CD1c-positive myeloid dendritic cell (primary cell): Measurements from ENCODE around the gene CNTFR.
"Not testable (repeated sequence)": the region's sequence is repeated elsewhere in the genome, so short reads cannot be mapped to it uniquely, and the experiment has no call there.

ENCODE experiments used
- DNase-seq: peaks from one replicate; pipeline ENCODE4 v3.0.0-alpha.2; 2016; ENCODE audit errors: extremely low spot score

Gene CNTFR

GRCh38 chr9:34589636-34590380 is at the start of gene CNTFR:
TSS of gene CNTFR (minus strand) at chr9:34589724. CDS start at chr9:34568981, 20,743 bp downstream.
- no peak for DNase-seq

GRCh38 chr9:34639322-34639721 is 49.8 kb upstream of the CNTFR start:
- not testable (repeated sequence) for DNase-seq

- DNase-seq, result no peak
Observed at GRCh38 chr9:34638138-34638445, 48.6 kb upstream of the CNTFR start.

GRCh38 chr9:34637356-34638137 is 48.0 kb upstream of the CNTFR start, which contains the start of gene SIGMAR1:
TSS of gene SIGMAR1 (minus strand) at chr9:34637787. CDS start at chr9:34637697, 90 bp downstream.
- peak; percentile 96 for DNase-seq

GRCh38 chr9:34636791-34637355 is 47.3 kb upstream of the CNTFR start:
- no peak for DNase-seq

GRCh38 chr9:34635556-34635955 is 46.0 kb upstream of the CNTFR start:
- no peak for DNase-seq

- no peak for DNase-seq
Observed at GRCh38 chr9:34634551-34635248, 45.2 kb upstream of the CNTFR start.

- peak; percentile 77 for DNase-seq
Observed at GRCh38 chr9:34633851-34634550, 44.5 kb upstream of the CNTFR start.

- DNase-seq, result no peak
Observed at GRCh38 chr9:34633166-34633565, 43.6 kb upstream of the CNTFR start.

GRCh38 chr9:34630402-34631154 is 41.1 kb upstream of the CNTFR start:
- DNase-seq, result no peak

GRCh38 chr9:34629491-34629808 is 39.9 kb upstream of the CNTFR start:
- no peak for DNase-seq

GRCh38 chr9:34628656-34629490 is 39.3 kb upstream of the CNTFR start, which contains the start of gene ARID3C:
TSS of gene ARID3C (minus strand) at chr9:34629066. CDS start at chr9:34628014, 1,052 bp downstream.
- peak; percentile 48 for DNase-seq

GRCh38 chr9:34627716-34628655 is 38.5 kb upstream of the CNTFR start:
- no peak for DNase-seq

GRCh38 chr9:34625186-34625486 is 35.6 kb upstream of the CNTFR start:
- no peak for DNase-seq

- no peak for DNase-seq
Observed at GRCh38 chr9:34624475-34625185, 35.1 kb upstream of the CNTFR start.

GRCh38 chr9:34623374-34624235 is 34.1 kb upstream of the CNTFR start:
- DNase-seq, result no peak
